ENCODE data around the gene FGD3. TPM values are rescaled to one million over a fixed set of nuclear protein-coding genes. Genes with fewer than 3 reads are reported as not detected.
"Not testable (repeated sequence)": the region's sequence is repeated elsewhere in the genome, so short reads cannot be mapped to it uniquely, and the experiment has no call there.

FGD3 gene
- total RNA-seq, 1 donor from 2014 or later: 19.9 TPM

DNA sequence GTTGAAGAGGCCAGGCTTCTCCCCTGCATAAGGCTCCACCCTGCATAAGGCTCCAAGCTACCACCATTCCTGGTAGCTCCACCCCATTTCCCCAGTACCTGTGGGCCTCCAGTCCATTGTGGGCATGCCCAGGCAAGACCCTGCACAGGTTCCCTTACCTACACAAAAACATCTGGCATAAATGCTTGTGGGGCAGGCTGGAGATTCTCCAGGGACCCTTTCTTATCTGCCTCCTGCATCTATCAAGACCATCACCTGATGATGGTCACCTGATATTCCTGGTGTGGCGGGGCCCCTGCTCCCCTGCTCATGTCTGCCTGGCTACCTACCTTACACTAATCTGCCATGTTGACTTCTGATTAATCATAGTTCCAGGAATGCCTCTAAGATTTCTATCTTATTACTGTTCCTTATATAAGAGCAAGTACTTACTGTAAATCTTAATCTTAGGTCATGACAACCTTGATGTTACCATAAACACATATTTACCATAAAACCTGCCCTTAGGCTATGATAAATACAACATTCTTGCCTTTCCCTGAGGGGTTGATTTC is 41.0 kb downstream of the FGD3 start:
- no peak for TF ChIP-seq POLR2A (IDR thresholded peaks at IDR 0.05)
- TF ChIP-seq, protein P1, sequence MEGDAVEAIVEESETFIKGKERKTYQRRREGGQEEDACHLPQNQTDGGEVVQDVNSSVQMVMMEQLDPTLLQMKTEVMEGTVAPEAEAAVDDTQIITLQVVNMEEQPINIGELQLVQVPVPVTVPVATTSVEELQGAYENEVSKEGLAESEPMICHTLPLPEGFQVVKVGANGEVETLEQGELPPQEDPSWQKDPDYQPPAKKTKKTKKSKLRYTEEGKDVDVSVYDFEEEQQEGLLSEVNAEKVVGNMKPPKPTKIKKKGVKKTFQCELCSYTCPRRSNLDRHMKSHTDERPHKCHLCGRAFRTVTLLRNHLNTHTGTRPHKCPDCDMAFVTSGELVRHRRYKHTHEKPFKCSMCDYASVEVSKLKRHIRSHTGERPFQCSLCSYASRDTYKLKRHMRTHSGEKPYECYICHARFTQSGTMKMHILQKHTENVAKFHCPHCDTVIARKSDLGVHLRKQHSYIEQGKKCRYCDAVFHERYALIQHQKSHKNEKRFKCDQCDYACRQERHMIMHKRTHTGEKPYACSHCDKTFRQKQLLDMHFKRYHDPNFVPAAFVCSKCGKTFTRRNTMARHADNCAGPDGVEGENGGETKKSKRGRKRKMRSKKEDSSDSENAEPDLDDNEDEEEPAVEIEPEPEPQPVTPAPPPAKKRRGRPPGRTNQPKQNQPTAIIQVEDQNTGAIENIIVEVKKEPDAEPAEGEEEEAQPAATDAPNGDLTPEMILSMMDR (IDR thresholded peaks at IDR 0.05): no peak
- TF ChIP-seq POLR2AphosphoS5 (IDR thresholded peaks at IDR 0.05; ENCODE audit: insufficient read depth in 1 of 2, low read depth in 1 of 2): no peak
- H3K9me3 ChIP-seq: no peaks in the 10 kb centered on the region
- H3K4me1 ChIP-seq: peaks cover 4% of the 10 kb centered on the region
- no peak overlapping the region for H3K27ac ChIP-seq
- H3K36me3 ChIP-seq: no peaks in the 10 kb centered on the region
- no peak overlapping the region for H3K4me3 ChIP-seq
- H3K27me3 ChIP-seq: no peaks in the 10 kb centered on the region
- DNase-seq (ENCODE audit: extremely low spot score in 2 of 2): no peak
- intact Hi-C loops (cut with DNase I): no loop called here

- no peak for TF ChIP-seq POLR2AphosphoS5 (IDR thresholded peaks at IDR 0.05; ENCODE audit: insufficient read depth in 1 of 2, low read depth in 1 of 2)
- no peak for TF ChIP-seq POLR2A (IDR thresholded peaks at IDR 0.05)
- TF ChIP-seq, protein P1 (IDR thresholded peaks at IDR 0.05): no peak
- intact Hi-C loops (cut with DNase I): no loop called here
- Histone ChIP-seq H3K4me3 (no peak overlapping the region), H3K27ac (no peak overlapping the region), H3K9me3 (no peaks in the 10 kb centered on the region), H3K36me3 (no peaks in the 10 kb centered on the region), H3K4me1 (peaks cover 4% of the 10 kb centered on the region), H3K27me3 (no peaks in the 10 kb centered on the region)
- DNase-seq (ENCODE audit: extremely low spot score in 2 of 2): no peak
Observed at GRCh38 chr9:92989561-92989960, 42.2 kb downstream of the FGD3 start.

DNA sequence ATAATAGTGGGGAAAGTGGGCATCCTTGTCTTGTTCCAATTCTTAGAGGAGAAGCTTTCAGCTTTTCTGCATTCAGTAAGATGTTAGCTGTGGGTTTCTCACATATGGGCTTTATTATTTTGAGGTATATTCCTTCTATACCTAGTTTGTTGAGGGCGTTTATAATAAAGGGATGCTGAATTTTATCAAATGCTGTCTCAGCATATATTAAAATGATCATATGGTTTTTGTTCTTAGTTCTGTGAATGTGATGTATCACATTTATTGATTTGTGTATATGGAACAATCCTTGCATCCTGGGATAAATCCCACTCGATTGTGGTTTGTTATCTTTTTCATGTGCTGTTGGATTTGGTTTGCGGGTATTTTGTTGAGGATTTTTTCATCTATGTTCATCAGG is 43.1 kb downstream of the FGD3 start:
- no peak overlapping the region for H3K4me3 ChIP-seq
- no peak overlapping the region for H3K27ac ChIP-seq
- no peaks in the 10 kb centered on the region for H3K27me3 ChIP-seq
- H3K9me3 ChIP-seq: no peaks in the 10 kb centered on the region
- no peak for DNase-seq (ENCODE audit: extremely low spot score in 2 of 2)
- intact Hi-C loops (cut with DNase I): no loop called here
- no peak for TF ChIP-seq POLR2AphosphoS5 (IDR thresholded peaks at IDR 0.05; ENCODE audit: insufficient read depth in 1 of 2, low read depth in 1 of 2)
- TF ChIP-seq POLR2A (IDR thresholded peaks at IDR 0.05): no peak
- TF ChIP-seq, protein P1 (IDR thresholded peaks at IDR 0.05): no peak
- H3K4me1 ChIP-seq: peaks cover 4% of the 10 kb centered on the region
- H3K36me3 ChIP-seq: no peaks in the 10 kb centered on the region

GRCh38 chr9:92992549-92992948 is 45.2 kb downstream of the FGD3 start:
- intact Hi-C loops (cut with DNase I): no loop called here
- no peak for DNase-seq (ENCODE audit: extremely low spot score in 2 of 2)
- H3K9me3 ChIP-seq: no peaks in the 10 kb centered on the region
- no peak for TF ChIP-seq POLR2AphosphoS5 (IDR thresholded peaks at IDR 0.05; ENCODE audit: insufficient read depth in 1 of 2, low read depth in 1 of 2)
- no peak for TF ChIP-seq POLR2A (IDR thresholded peaks at IDR 0.05)
- TF ChIP-seq, protein P1 (IDR thresholded peaks at IDR 0.05): no peak
- no peaks in the 10 kb centered on the region for H3K36me3 ChIP-seq
- H3K4me1 ChIP-seq: no peaks in the 10 kb centered on the region
- no peak overlapping the region for H3K27ac ChIP-seq
- no peak overlapping the region for H3K4me3 ChIP-seq
- no peaks in the 10 kb centered on the region for H3K27me3 ChIP-seq

DNA sequence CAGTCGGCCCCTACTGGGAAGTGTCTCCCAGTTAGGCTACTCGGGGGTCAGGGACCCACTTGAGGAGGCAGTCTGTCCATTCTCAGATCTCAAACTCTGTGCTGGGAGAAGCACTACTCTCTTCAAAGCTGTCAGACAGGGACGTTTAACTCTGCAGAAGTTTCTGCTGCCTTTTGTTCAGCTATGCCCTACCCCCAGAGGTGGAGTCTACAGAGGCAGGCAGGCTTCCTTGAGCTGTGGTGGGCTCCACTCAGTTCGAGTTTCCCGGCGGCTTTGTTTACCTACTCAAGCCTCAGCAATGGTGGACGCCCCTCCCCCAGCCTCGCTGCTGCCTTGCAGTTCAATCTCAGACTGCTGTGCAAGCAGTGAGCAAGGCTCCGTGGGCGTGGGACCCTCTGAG is 51.5 kb downstream of the FGD3 start:
- intact Hi-C loops (cut with DNase I); H3K9me3 ChIP-seq; H3K4me1 ChIP-seq; H3K27ac ChIP-seq; H3K36me3 ChIP-seq; H3K27me3 ChIP-seq; DNase-seq (ENCODE audit: extremely low spot score in 2 of 2); H3K4me3 ChIP-seq: not testable (repeated sequence)

Data from vagina (tissue), 2 donors.